ENCODE measurements around the gene RAD51B.

Gene RAD51B

DNA sequence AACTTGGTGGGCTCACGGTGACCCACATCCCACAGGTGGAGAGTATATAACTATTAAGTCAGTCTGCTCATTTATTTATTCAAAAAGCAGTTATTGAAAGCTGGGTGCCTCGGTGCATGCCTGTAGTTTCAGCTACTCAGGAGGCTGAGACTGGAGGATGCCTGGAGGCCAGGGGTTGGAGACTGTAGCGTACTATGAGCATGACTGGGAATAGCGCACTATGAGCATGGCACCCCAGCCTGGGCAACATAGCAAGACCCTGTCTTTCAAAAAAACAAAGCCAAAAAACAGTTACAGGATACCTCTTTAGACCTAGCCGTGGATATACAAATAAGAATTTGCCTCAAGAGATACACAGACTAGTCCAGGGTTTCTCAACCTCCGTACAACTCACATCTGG, 833.5 kb downstream of the RAD51B start:
- H3K27me3 ChIP-seq (replicated peaks; ENCODE audit: control insufficient read depth, insufficient read depth, low read length) = no peaks in the 10 kb centered on the region
- H3K4me1 ChIP-seq (ENCODE audit: control insufficient read depth, insufficient read depth, low read length) = peaks cover 4% of the 10 kb centered on the region
- H3K9me3 ChIP-seq (ENCODE audit: control insufficient read depth, low read length) = no peaks in the 10 kb centered on the region
- no peak overlapping the region for H3K9ac ChIP-seq (ENCODE audit: low read length)
- no peak overlapping the region for H3K4me3 ChIP-seq (ENCODE audit: low read length)
- DNase-seq (ENCODE audit: low read depth) = no peak
- no peaks in the 10 kb centered on the region for H3K36me3 ChIP-seq (ENCODE audit: control insufficient read depth, insufficient read depth, low read length, severe bottlenecking)

GRCh38 chr14:68653804-68654203, 834.2 kb downstream of the RAD51B start:
- Histone ChIP-seq H3K4me1 (ENCODE audit: control insufficient read depth, insufficient read depth, low read length) (peaks cover 4% of the 10 kb centered on the region), H3K36me3 (ENCODE audit: control insufficient read depth, insufficient read depth, low read length, severe bottlenecking) (no peaks in the 10 kb centered on the region), H3K27me3 (replicated peaks; ENCODE audit: control insufficient read depth, insufficient read depth, low read length) (no peaks in the 10 kb centered on the region), H3K4me3 (ENCODE audit: low read length) (no peak overlapping the region), H3K9ac (ENCODE audit: low read length) (no peak overlapping the region), H3K9me3 (ENCODE audit: control insufficient read depth, low read length) (no peaks in the 10 kb centered on the region)
- no peak for DNase-seq (ENCODE audit: low read depth)

DNA sequence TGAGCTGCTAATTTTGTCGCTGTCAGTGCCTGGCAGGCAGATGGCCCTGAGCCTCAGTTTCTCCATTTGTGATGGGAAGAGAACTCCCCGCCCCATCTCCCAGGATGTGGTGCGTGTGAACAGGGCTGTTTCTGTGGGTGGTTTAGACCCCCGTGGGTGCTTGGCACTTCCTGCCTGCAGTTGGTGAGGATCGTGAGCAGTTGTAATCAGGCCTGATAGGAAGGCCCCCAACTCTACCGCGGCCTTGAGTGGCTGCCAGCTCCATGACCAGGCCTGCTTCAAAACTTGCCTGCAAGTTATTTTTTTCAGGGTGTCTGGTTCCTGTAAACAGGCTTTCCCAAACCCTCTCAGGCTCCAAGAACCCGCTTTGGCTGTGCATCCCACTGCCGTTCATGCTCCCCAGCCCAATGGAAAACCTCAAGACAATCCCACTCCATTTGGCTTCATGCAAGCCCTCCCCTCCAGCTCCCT, 834.9 kb downstream of the RAD51B start:
- DNase-seq (ENCODE audit: low read depth) = no peak
- Histone ChIP-seq H3K9me3 (ENCODE audit: control insufficient read depth, low read length) (no peaks in the 10 kb centered on the region), H3K9ac (ENCODE audit: low read length) (no peak overlapping the region), H3K4me3 (ENCODE audit: low read length) (no peak overlapping the region), H3K36me3 (ENCODE audit: control insufficient read depth, insufficient read depth, low read length, severe bottlenecking) (no peaks in the 10 kb centered on the region), H3K27me3 (replicated peaks; ENCODE audit: control insufficient read depth, insufficient read depth, low read length) (no peaks in the 10 kb centered on the region), H3K4me1 (ENCODE audit: control insufficient read depth, insufficient read depth, low read length) (peaks cover 11% of the 10 kb centered on the region)

GRCh38 chr14:68655021-68655831, 835.6 kb downstream of the RAD51B start:
- Histone ChIP-seq H3K9ac (ENCODE audit: low read length) (no peak overlapping the region), H3K27me3 (replicated peaks; ENCODE audit: control insufficient read depth, insufficient read depth, low read length) (no peaks in the 10 kb centered on the region), H3K9me3 (ENCODE audit: control insufficient read depth, low read length) (no peaks in the 10 kb centered on the region), H3K4me1 (ENCODE audit: control insufficient read depth, insufficient read depth, low read length) (peaks cover 11% of the 10 kb centered on the region), H3K36me3 (ENCODE audit: control insufficient read depth, insufficient read depth, low read length, severe bottlenecking) (no peaks in the 10 kb centered on the region), H3K4me3 (ENCODE audit: low read length) (no peak overlapping the region)
- no peak for DNase-seq (ENCODE audit: low read depth)

- Histone ChIP-seq H3K36me3 (ENCODE audit: control insufficient read depth, insufficient read depth, low read length, severe bottlenecking) (no peaks in the 10 kb centered on the region), H3K4me3 (ENCODE audit: low read length) (no peak overlapping the region), H3K4me1 (ENCODE audit: control insufficient read depth, insufficient read depth, low read length) (peaks cover 7% of the 10 kb centered on the region), H3K9ac (ENCODE audit: low read length) (no peak overlapping the region), H3K27me3 (replicated peaks; ENCODE audit: control insufficient read depth, insufficient read depth, low read length) (no peaks in the 10 kb centered on the region), H3K9me3 (ENCODE audit: control insufficient read depth, low read length) (no peaks in the 10 kb centered on the region)
- no peak for DNase-seq (ENCODE audit: low read depth)
Measured at GRCh38 chr14:68655911-68656316, 836.3 kb downstream of the RAD51B start.

- H3K36me3 ChIP-seq (ENCODE audit: control insufficient read depth, insufficient read depth, low read length, severe bottlenecking) = no peaks in the 10 kb centered on the region
- no peak for DNase-seq (ENCODE audit: low read depth)
- H3K4me3 ChIP-seq (ENCODE audit: low read length) = no peak overlapping the region
- H3K4me1 ChIP-seq (ENCODE audit: control insufficient read depth, insufficient read depth, low read length) = peaks cover 7% of the 10 kb centered on the region
- no peak overlapping the region for H3K9ac ChIP-seq (ENCODE audit: low read length)
- no peaks in the 10 kb centered on the region for H3K9me3 ChIP-seq (ENCODE audit: control insufficient read depth, low read length)
- no peaks in the 10 kb centered on the region for H3K27me3 ChIP-seq (replicated peaks; ENCODE audit: control insufficient read depth, insufficient read depth, low read length)
Measured at GRCh38 chr14:68656452-68656851, 836.9 kb downstream of the RAD51B start.

- H3K4me1 ChIP-seq (ENCODE audit: control insufficient read depth, insufficient read depth, low read length) = peaks cover 9% of the 10 kb centered on the region
- no peak for DNase-seq (ENCODE audit: low read depth)
- no peaks in the 10 kb centered on the region for H3K9me3 ChIP-seq (ENCODE audit: control insufficient read depth, low read length)
- H3K27me3 ChIP-seq (replicated peaks; ENCODE audit: control insufficient read depth, insufficient read depth, low read length) = no peaks in the 10 kb centered on the region
- no peaks in the 10 kb centered on the region for H3K36me3 ChIP-seq (ENCODE audit: control insufficient read depth, insufficient read depth, low read length, severe bottlenecking)
- no peak overlapping the region for H3K4me3 ChIP-seq (ENCODE audit: low read length)
- H3K9ac ChIP-seq (ENCODE audit: low read length) = no peak overlapping the region
Measured at GRCh38 chr14:68657300-68658028, 837.9 kb downstream of the RAD51B start.

GRCh38 chr14:68658029-68658509, 838.5 kb downstream of the RAD51B start:
- H3K27me3 ChIP-seq (replicated peaks; ENCODE audit: control insufficient read depth, insufficient read depth, low read length) = no peaks in the 10 kb centered on the region
- no peak overlapping the region for H3K4me3 ChIP-seq (ENCODE audit: low read length)
- H3K36me3 ChIP-seq (ENCODE audit: control insufficient read depth, insufficient read depth, low read length, severe bottlenecking) = no peaks in the 10 kb centered on the region
- H3K9me3 ChIP-seq (ENCODE audit: control insufficient read depth, low read length) = no peaks in the 10 kb centered on the region
- H3K9ac ChIP-seq (ENCODE audit: low read length) = no peak overlapping the region
- peaks cover 12% of the 10 kb centered on the region for H3K4me1 ChIP-seq (ENCODE audit: control insufficient read depth, insufficient read depth, low read length)
- no peak for DNase-seq (ENCODE audit: low read depth)

DNA sequence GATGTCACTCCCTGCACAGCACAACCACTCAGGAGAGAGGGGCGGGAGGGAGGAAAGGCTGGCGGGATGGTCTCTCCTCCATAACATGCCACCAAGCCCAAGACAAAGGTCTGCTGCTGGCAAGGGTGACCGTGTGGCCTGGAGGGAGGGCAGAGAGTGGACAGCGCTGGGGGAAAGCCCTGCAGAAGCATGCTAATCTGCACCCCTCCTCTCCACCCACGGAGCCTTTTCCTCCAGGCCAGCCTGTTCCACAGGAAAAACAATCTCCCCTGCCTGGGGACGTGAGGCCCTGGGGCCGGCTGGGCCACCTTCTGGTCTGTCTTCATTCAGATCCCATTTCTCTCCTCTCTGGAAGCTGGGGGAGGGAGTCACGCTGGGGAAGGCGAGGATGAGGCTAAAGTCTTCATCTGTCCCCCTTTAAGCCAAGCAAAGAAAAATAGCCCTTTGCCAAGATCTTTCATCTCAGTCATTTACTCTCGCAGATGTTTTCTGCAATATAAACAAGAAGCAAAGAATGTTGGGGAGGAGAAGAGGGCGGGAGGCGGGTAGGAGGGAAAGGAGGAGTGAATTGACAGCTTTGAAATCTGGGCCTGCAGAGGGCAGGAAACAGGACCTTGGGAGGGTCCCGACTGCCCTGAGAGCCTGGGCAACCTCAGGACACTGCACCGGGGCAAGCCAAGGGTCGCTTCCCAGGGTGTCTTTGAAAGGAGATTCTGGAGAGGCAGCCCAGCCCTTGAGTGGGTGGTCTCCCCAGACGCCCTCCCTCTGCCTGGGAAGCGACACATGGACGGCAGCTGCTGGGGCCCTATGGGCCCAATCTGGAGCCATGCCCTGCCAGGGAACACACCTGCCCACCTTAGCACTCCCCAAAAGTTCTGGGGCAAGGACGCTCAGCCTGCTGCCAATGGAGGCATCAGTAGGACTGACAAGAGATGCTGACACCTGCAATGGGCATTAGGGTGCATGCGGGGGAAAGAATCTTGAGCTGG, 839.7 kb downstream of the RAD51B start:
- H3K4me1 ChIP-seq (ENCODE audit: control insufficient read depth, insufficient read depth, low read length) = peaks cover 23% of the 10 kb centered on the region
- no peak overlapping the region for H3K4me3 ChIP-seq (ENCODE audit: low read length)
- DNase-seq (ENCODE audit: low read depth) = peak; percentile 33
- no peaks in the 10 kb centered on the region for H3K9me3 ChIP-seq (ENCODE audit: control insufficient read depth, low read length)
- H3K36me3 ChIP-seq (ENCODE audit: control insufficient read depth, insufficient read depth, low read length, severe bottlenecking) = no peaks in the 10 kb centered on the region
- peak overlapping the region; percentile 4 for H3K9ac ChIP-seq (ENCODE audit: low read length)
- no peaks in the 10 kb centered on the region for H3K27me3 ChIP-seq (replicated peaks; ENCODE audit: control insufficient read depth, insufficient read depth, low read length)

- Histone ChIP-seq H3K9me3 (ENCODE audit: control insufficient read depth, low read length) (no peaks in the 10 kb centered on the region), H3K36me3 (ENCODE audit: control insufficient read depth, insufficient read depth, low read length, severe bottlenecking) (no peaks in the 10 kb centered on the region), H3K27me3 (replicated peaks; ENCODE audit: control insufficient read depth, insufficient read depth, low read length) (no peaks in the 10 kb centered on the region), H3K4me1 (ENCODE audit: control insufficient read depth, insufficient read depth, low read length) (peaks cover 35% of the 10 kb centered on the region), H3K9ac (ENCODE audit: low read length) (no peak overlapping the region), H3K4me3 (ENCODE audit: low read length) (no peak overlapping the region)
- no peak for DNase-seq (ENCODE audit: low read depth)
Measured at GRCh38 chr14:68660495-68660894, 840.9 kb downstream of the RAD51B start.
